ENCODE measurements around the gene SCP2. TPM values are rescaled to one million over a fixed set of nuclear protein-coding genes. Genes with fewer than 3 reads are reported as not detected.
A peak's percentile ranks its signal among the peaks of the same experiment; 100 is the strongest.

Gene SCP2
- total RNA-seq, 2 donors from 2014 or later = 124 to 241 TPM

DNA sequence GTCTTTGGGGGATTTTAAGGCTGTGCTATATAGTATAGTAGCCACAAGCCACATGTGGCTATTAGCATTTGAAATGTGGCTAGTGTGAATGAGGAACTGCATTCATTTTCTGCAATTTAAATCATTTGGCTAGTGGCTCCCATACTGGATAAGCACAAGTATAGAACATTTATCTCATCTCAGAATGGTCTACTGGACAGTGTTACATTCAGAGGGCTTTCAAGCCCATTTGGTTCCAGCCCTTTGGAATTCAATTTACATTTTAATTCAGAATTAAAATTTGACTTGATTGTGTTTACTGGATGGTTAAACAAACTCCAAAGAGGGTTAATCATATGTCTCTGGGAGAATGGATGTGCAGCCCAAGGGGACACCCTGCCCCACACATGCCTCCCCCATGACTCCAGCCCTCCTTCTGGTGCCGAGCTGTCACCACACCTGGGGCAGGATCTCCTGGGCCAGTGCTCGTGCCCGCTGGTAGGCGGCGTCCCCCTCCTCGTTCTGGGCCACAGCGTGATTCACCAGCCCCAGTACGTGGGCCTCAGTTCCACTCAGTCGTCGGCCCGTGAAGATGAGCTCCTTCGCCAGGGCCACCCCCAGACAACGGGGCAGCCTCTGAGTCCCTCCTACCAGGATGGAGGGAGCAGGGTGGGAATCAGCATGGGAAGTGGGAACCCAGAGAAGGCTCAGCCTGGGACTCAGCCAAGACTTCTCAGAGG lies 22.7 kb upstream of the SCP2 start:
- Histone ChIP-seq H3K9me3 (no peaks in the 10 kb centered on the region), H3K4me3 (no peak overlapping the region), H3K27ac (peak overlapping the region in 1 of 2 donors; percentile 8), H3K36me3 (no peaks in the 10 kb centered on the region), H3K4me1 (replicated peaks) (no peaks in the 10 kb centered on the region), H3K27me3 (replicated peaks; ENCODE audit: insufficient read depth) (no peaks in the 10 kb centered on the region)
- intact Hi-C loops (cut with DNase I) = no loop called here
- no peak for DNase-seq (ENCODE audit: low spot score)
- no peak for TF ChIP-seq POLR2AphosphoS5 (IDR thresholded peaks at IDR 0.05)
- no peak for TF ChIP-seq POLR2A (IDR thresholded peaks at IDR 0.05)
- TF ChIP-seq, protein P1, sequence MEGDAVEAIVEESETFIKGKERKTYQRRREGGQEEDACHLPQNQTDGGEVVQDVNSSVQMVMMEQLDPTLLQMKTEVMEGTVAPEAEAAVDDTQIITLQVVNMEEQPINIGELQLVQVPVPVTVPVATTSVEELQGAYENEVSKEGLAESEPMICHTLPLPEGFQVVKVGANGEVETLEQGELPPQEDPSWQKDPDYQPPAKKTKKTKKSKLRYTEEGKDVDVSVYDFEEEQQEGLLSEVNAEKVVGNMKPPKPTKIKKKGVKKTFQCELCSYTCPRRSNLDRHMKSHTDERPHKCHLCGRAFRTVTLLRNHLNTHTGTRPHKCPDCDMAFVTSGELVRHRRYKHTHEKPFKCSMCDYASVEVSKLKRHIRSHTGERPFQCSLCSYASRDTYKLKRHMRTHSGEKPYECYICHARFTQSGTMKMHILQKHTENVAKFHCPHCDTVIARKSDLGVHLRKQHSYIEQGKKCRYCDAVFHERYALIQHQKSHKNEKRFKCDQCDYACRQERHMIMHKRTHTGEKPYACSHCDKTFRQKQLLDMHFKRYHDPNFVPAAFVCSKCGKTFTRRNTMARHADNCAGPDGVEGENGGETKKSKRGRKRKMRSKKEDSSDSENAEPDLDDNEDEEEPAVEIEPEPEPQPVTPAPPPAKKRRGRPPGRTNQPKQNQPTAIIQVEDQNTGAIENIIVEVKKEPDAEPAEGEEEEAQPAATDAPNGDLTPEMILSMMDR (IDR thresholded peaks at IDR 0.05) = no peak
- WGBS = 86% methylated on average over 11 of the region's 13 CpGs

DNA sequence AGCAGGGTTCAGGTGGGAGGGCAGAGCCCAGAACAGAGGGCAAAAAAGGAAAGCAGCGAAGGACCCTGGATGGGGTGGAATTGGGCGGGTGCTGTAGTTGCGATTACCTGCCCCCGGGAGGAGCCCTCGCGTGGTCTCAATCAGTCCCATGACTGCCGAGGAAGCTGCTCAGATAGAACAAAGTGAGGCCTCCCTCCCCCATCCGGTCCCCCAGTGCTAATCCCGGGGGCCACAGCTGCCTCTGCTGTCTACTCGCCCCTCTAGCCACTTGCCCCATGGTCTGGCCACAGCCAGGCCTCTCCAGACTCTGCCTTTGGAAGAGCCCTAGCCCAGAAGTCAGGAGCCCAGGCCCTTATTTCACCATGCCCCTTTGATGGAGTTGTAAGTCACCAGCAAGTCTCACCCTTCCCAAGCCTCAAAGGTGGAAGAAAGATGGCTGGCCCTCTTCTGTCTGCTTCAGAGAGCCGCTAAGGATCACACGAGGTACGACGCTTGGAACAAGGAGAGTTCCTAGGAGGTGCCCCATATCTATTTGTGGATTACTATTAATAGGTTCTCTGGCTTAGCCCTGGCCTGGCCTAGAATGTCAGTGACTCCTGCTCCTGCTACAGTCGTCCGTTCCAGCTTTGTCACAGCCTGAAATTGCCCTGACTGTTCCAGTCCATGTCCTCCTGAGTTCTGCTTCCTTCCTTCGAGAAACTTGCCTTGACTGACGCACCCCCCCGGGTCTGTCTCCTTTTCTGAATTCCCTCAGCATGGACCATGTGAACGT lies 22.0 kb upstream of the SCP2 start:
- TF ChIP-seq POLR2AphosphoS5 (IDR thresholded peaks at IDR 0.05) (no peak), POLR2A (IDR thresholded peaks at IDR 0.05) (no peak)
- TF ChIP-seq, protein P1 (IDR thresholded peaks at IDR 0.05) = peak in 1 of 4 experiments; percentile 22
- Histone ChIP-seq H3K4me1 (replicated peaks) (no peaks in the 10 kb centered on the region), H3K4me3 (no peak overlapping the region), H3K27ac (peak overlapping the region in 1 of 2 donors; percentile 8), H3K9me3 (no peaks in the 10 kb centered on the region), H3K36me3 (no peaks in the 10 kb centered on the region), H3K27me3 (replicated peaks; ENCODE audit: insufficient read depth) (no peaks in the 10 kb centered on the region)
- 74% methylated on average over 20 of the region's 20 CpGs for WGBS
- intact Hi-C loops (cut with DNase I) = no loop called here
- no peak for DNase-seq (ENCODE audit: low spot score)

DNA sequence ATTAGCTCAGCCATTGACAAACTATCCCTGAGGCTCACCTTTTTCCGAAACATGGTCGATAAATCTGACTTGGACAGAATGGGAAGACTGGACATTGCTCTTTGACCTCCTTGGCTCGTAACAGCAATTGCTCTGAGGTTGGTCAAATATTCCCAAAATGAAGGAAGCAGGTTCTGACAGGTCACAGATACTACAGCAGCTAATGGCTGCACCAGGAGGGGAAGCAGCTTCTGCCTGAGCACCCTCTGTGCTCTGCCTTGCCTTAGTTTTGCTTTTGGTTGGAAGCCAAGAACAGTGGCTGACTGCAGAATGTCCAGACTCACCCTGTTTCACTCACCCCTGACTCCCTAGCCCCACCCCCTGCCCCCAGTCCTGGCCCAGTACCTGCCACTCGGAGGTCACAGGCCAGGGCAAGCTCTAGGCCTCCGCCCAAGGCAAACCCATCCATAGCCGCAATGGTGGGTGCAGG lies 20.9 kb upstream of the SCP2 start:
- Histone ChIP-seq H3K27me3 (replicated peaks; ENCODE audit: insufficient read depth) (no peaks in the 10 kb centered on the region), H3K36me3 (no peaks in the 10 kb centered on the region), H3K4me1 (replicated peaks) (no peaks in the 10 kb centered on the region), H3K9me3 (no peaks in the 10 kb centered on the region), H3K4me3 (no peak overlapping the region), H3K27ac (no peak overlapping the region)
- 85% methylated on average over 6 of the region's 6 CpGs for WGBS
- TF ChIP-seq, protein P1 (IDR thresholded peaks at IDR 0.05) = no peak
- no peak for TF ChIP-seq POLR2A (IDR thresholded peaks at IDR 0.05)
- TF ChIP-seq POLR2AphosphoS5 (IDR thresholded peaks at IDR 0.05) = no peak
- intact Hi-C loops (cut with DNase I) = no loop called here
- DNase-seq (ENCODE audit: low spot score) = no peak

DNA sequence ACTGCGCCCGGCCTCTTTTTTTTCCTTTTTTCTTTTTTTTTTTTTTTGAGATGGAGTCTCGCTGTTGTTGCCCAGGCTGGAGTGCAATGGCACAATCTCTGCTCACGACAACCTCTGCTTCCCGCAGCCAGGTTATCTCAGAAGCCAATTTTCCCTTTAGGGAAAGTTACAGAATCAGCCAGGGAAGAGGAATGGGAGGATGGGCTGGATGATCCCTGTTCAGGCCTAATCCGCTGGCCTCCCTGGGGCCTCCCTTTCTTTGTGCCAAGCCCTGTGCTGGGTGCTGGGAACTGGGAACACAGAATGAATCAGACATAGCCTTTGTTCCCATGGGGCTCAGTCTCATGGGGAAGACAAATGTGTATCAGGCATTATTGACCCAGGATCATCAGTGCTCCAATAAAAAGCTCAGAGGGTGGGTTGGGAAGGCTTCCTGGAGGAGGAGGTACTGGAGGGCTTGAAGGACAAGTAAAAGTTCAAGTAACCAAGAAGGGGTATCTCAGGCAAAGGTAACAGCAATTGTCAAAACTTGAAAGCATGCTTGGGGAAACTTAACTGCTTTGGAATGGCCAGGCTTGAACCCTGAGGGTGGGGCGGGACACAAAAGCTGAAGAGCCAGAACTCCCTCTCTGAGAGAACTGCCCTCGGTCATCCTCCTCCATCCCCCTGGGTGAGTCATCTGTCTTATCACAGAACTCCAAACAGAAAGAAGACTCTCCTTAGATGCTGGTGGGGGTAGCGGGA lies 19.8 kb upstream of the SCP2 start:
- Histone ChIP-seq H3K9me3 (no peaks in the 10 kb centered on the region), H3K27me3 (replicated peaks; ENCODE audit: insufficient read depth) (no peaks in the 10 kb centered on the region), H3K4me1 (replicated peaks) (no peaks in the 10 kb centered on the region), H3K4me3 (no peak overlapping the region), H3K27ac (no peak overlapping the region), H3K36me3 (no peaks in the 10 kb centered on the region)
- no peak for DNase-seq (ENCODE audit: low spot score)
- TF ChIP-seq, protein P1 (IDR thresholded peaks at IDR 0.05) = no peak
- TF ChIP-seq POLR2A (IDR thresholded peaks at IDR 0.05) (no peak), POLR2AphosphoS5 (IDR thresholded peaks at IDR 0.05) (no peak)
- intact Hi-C loops (cut with DNase I) = no loop called here
- WGBS = 90% methylated on average over 9 of the region's 9 CpGs
